GM10266 (cell line): ENCODE results near the gene RNASE13.
"Not testable (repeated sequence)": the region's sequence is repeated elsewhere in the genome, so short reads cannot be mapped to it uniquely, and the experiment has no call there.

Source experiments
- DNase-seq: peaks from one replicate; pipeline ENCODE4 v3.0.0; 2012; ENCODE audit errors: extremely low spot score
- TF ChIP-seq, protein P1 (sequence below): IDR thresholded peaks from 2 replicates; pipeline ENCODE4 v1.5.1; 2012; ENCODE audit warnings: mild to moderate bottlenecking, low read depth; ENCODE audit not compliant: control insufficient read depth, insufficient read depth; ENCODE audit errors: missing control alignments

Gene RNASE13

DNA sequence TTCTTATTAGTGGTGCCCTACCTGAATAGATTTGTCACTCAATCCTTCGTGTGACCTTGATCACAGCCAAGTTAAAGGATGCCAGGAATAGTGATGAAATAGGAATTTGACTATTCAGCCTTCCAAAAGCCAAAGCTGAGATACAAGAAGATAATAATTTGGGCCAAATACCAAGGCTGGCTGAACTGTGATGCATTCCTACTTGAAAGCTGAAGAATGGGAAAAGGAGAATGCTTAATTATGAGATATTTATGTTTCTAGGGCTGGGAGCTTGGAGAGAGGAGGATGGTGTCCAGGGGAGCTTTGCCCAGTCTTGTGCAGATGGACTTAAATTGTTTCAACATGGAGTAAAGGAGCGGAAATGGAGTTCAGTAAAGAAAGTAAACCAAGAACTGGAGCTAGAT is 12.8 kb upstream of the RNASE13 start:
- DNase-seq: no peak
- TF ChIP-seq, protein P1, sequence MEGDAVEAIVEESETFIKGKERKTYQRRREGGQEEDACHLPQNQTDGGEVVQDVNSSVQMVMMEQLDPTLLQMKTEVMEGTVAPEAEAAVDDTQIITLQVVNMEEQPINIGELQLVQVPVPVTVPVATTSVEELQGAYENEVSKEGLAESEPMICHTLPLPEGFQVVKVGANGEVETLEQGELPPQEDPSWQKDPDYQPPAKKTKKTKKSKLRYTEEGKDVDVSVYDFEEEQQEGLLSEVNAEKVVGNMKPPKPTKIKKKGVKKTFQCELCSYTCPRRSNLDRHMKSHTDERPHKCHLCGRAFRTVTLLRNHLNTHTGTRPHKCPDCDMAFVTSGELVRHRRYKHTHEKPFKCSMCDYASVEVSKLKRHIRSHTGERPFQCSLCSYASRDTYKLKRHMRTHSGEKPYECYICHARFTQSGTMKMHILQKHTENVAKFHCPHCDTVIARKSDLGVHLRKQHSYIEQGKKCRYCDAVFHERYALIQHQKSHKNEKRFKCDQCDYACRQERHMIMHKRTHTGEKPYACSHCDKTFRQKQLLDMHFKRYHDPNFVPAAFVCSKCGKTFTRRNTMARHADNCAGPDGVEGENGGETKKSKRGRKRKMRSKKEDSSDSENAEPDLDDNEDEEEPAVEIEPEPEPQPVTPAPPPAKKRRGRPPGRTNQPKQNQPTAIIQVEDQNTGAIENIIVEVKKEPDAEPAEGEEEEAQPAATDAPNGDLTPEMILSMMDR: no peak

DNA sequence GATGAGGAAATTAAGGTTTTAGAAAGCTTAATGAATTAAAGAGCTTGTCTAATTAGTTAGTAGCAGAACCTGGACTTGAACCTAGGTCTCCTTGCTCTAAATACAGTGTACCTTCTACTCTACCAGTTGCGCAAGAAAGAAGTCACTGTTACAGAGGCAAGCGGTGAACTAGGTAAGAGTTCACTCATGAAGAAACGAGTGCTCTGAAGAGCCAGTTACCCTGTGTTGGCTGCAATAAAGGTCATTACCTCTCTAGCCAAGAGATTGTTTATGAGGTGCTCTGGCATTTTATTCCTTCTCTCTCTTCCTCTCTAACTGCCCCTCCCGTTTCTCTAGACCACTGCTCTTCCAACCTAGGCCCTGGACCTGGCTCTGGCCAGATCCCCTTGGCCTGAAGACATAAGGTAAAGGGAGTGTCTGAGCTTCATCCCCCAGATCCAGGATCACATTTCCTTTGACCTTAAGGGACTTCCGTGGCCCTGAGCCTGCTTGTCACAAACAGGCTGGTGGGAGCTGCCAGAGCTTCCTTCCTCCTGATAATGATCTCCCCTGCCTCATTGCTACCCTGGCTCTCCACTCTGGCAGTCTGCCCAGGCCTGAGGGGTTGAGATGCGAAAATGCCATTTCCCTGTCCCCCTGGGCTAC is 9.5 kb upstream of the RNASE13 start:
- DNase-seq: no peak
- TF ChIP-seq, protein P1: no peak

DNA sequence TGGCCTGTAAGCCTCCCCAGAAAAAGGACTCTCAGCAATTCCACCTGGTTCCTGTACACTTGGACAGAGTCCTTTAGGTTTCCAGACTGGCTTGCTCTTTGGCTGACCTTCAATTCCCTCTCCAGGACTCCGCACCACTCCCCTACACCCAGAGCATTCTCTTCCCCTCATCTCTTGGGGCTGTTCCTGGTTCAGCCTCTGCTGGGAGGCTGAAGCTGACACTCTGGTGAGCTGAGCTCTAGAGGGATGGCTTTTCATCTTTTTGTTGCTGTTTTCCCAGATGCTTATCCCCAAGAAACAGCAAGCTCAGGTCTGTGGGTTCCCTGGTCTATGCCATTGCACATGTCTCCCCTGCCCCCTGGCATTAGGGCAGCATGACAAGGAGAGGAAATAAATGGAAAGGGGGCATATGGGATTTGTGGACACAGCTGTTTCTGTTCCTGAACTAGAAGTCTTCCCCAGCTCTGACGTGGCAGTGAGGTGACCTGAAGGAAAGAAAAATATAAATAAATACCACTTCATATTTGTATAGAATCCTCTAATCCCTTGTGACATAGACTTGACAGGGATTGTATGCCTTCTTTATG is 8.9 kb upstream of the RNASE13 start:
- DNase-seq: no peak

DNA sequence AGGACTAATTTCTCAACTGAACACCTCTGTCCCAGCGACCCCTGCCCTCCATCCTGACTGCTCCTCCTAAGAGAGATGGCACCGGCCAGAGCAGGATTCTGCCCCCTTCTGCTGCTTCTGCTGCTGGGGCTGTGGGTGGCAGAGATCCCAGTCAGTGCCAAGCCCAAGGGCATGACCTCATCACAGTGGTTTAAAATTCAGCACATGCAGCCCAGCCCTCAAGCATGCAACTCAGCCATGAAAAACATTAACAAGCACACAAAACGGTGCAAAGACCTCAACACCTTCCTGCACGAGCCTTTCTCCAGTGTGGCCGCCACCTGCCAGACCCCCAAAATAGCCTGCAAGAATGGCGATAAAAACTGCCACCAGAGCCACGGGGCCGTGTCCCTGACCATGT is 8.3 kb upstream of the RNASE13 start:
- TF ChIP-seq, protein P1: no peak

More for the DNA sequence above, 8.9 kb upstream of the RNASE13 start:
- TF ChIP-seq, protein P1: no peak

DNA sequence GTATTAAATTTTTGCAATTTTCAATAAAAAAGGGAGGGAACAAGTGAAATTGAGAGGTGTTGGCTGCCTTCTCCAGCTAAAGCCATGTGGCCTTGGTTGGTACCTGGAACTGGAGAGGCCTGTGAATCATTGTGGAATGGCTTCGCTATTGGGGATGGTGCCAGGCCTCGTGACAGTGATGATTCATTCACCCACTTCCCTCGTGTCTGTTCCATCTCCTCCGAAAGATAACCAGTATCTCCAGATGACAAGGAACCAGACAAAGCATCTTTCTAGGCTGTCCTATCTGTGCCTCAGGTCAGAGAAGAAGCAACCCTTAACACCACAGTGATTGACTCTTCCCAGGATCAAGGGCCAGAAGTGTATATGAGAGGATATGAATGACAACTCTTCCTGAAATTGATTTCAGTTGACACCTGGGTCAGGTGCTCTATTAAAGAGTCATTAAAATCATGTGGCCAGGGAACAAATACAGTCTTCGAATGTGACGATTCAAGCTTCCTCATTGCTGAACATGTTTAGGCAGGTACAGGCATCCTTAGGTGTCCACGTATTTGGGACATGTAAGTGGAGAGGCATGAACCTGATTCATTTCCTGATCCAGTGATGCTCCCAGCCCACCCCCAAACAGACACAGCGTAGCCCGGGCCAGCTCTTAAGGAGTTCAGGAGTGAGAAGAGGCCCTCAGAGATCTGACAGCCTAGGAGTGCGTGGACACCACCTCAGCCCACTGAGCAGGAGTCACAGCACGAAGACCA is 7.2 kb upstream of the RNASE13 start, which contains the start of gene RNASE7:
RNASE7 (plus strand) TSS at position 687 of the 758 bp plus-strand sequence. CDS start 631 bp downstream, outside the sequence.
- DNase-seq: no peak
- TF ChIP-seq, protein P1: no peak

More for the DNA sequence above, 8.3 kb upstream of the RNASE13 start:
- DNase-seq: no peak

DNA sequence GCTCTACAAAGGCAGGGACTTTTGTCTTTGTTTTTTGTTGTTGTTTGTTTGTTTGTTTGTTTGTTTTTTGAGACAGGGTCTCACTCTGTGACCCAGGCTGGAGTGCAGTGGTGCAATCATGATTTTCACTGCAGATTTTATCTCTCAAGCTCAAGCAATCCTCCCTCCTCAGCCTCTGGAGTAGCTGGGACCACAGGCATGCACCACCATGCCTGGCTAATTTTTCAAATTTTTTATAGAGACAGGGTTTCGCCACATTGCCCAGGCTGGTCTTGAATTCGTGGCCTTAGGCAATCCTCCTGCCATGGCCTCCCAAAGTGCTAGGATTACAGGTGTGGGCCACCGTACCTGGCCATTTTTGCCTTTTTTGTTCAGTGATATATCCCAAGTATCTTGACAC is 6.3 kb upstream of the RNASE13 start:
- DNase-seq: not testable (repeated sequence)

DNA sequence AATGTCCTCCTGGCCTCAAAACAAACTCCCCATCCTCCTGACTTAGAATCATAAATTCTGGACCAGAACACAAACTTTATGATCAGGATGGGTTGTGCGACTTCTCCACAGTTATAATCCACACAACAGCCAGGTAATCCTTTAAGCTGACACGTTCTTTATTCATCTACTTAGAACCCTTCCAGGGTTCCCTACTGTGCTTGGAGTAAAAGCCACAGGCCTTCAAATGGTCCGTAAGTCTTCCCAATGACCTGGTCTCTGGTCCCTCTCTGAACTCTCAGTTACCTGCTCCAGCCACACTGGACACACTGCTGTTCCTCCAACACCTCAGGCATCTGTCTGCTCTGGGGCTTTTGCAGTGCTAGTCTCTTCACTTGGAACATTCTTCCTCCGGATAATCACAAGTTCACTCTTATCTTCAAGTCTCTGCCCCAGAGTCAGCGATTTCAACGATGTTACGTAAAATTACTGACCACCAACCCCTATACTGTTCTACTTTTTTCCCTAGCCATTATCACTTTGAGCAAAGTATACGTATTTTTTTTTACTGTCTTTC is 5.8 kb upstream of the RNASE13 start:
- TF ChIP-seq, protein P1: no peak
- no peak for DNase-seq
